Stimulated activated effector memory CD8-positive, alpha-beta T cell treated with anti-CD3 and anti-CD28 coated beads, Interleukin-12 subunit alpha, Interleukin-12 subunit beta, amount 100 ng/mL, for 72 hours (primary cell): ENCODE measurements around the gene EIF4B.

Experiments
- ATAC-seq: fragments of 150-1000 bp; cut with Tn5 transposase; 2 replicates; pipeline ENCODE4 v1.10.0; 2021
- DNase-seq, 2 donors: peaks; one replicate each; pipeline ENCODE4 v3.0.0; 2021 to 2022; ENCODE audit warnings: low spot score in 2 of 2
- H3K27ac Mint-ChIP-seq: one replicate; pipeline ENCODE4 v1.8.0; 2022; ENCODE audit warnings: mild to moderate bottlenecking, mixed read lengths
- H3K36me3 Mint-ChIP-seq: one replicate; pipeline ENCODE4 v1.8.0; 2022; ENCODE audit warnings: mild to moderate bottlenecking, mixed read lengths
- H3K4me1 Mint-ChIP-seq: one replicate; pipeline ENCODE4 v1.8.0; 2022; ENCODE audit warnings: mixed read lengths
- H3K4me3 Mint-ChIP-seq: one replicate; pipeline ENCODE4 v1.8.0; 2022; ENCODE audit warnings: mild to moderate bottlenecking, mixed read lengths
- H3K9me3 Mint-ChIP-seq: one replicate; pipeline ENCODE4 v1.8.0; 2022; ENCODE audit warnings: mixed read lengths

Gene EIF4B

GRCh38 chr12:53056296-53056695 is 50.0 kb downstream of the EIF4B start:
- Mint-ChIP-seq H3K4me3 (no peak overlapping the region), H3K9me3 (no peaks in the 10 kb centered on the region), H3K27ac (no peak overlapping the region), H3K4me1 (peaks cover 23% of the 10 kb centered on the region), H3K36me3 (peaks cover 6% of the 10 kb centered on the region)
- DNase-seq (no peak), ATAC-seq (no peak)

DNA sequence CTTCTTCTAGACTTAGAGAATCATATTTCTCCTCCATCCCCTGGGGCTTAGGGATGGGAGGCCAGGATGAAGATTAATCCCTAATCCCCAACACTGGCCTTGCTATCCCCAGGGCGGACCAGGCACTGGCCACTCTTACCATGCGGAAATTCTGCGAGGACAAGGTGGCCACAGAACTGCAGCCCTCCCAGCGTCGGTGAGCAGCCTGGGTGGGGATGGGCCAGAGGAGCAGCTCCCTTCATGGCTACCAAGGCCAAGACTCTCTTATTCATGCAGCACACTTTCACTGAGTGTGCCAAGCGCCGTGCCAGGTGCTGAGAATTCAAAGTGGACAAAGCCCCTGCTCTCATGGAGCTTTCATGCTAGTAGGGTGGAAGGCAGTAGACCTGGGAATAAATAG is 50.6 kb downstream of the EIF4B start:
- ATAC-seq (no peak), DNase-seq (no peak)
- H3K9me3 Mint-ChIP-seq, result no peaks in the 10 kb centered on the region
- no peak overlapping the region for H3K27ac Mint-ChIP-seq
- peaks cover 7% of the 10 kb centered on the region for H3K36me3 Mint-ChIP-seq
- no peak overlapping the region for H3K4me3 Mint-ChIP-seq
- H3K4me1 Mint-ChIP-seq, result peaks cover 22% of the 10 kb centered on the region

DNA sequence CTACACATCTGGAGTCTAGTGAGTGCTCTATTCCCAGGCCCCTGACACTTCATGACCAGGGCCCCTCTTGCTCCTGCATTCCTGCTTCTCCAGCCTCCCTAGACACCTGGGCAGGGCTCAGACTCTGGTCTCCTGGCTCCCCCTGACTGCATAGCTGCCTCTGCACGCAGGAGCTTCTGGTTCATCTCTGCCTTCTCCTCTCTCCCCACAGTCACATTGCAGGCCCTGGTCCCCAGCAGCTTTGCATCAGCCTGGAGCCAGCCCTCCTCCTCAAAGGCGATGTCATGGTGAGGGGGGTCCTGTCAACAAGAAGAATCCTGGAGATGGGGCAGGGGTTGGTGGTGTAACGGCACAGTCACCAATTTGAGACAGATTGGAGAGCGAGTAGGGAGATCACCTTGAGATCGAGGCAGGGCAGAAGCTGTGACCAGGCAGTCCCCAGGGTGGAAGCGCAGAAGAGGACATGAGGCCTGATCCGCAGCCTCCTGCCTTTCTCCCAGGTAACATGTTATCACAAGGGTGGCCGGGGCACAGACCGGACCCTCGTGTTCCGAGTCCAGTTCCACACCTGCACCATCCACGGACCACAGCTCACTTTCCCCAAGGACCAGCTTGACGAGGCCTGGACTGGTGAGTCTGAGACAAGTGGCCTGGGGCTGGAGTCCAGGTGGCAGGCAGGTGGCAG is 51.7 kb downstream of the EIF4B start:
- ATAC-seq (no peak), DNase-seq (no peak)
- peaks cover 14% of the 10 kb centered on the region for H3K36me3 Mint-ChIP-seq
- H3K9me3 Mint-ChIP-seq, result no peaks in the 10 kb centered on the region
- no peak overlapping the region for H3K4me3 Mint-ChIP-seq
- H3K27ac Mint-ChIP-seq, result peak overlapping the region; percentile 3
- peaks cover 17% of the 10 kb centered on the region for H3K4me1 Mint-ChIP-seq

GRCh38 chr12:53058674-53059433 is 52.6 kb downstream of the EIF4B start:
- no peaks in the 10 kb centered on the region for H3K9me3 Mint-ChIP-seq
- H3K4me3 Mint-ChIP-seq, result no peak overlapping the region
- H3K27ac Mint-ChIP-seq, result no peak overlapping the region
- DNase-seq, result no peak
- no peak for ATAC-seq
- peaks cover 13% of the 10 kb centered on the region for H3K4me1 Mint-ChIP-seq
- peaks cover 18% of the 10 kb centered on the region for H3K36me3 Mint-ChIP-seq

DNA sequence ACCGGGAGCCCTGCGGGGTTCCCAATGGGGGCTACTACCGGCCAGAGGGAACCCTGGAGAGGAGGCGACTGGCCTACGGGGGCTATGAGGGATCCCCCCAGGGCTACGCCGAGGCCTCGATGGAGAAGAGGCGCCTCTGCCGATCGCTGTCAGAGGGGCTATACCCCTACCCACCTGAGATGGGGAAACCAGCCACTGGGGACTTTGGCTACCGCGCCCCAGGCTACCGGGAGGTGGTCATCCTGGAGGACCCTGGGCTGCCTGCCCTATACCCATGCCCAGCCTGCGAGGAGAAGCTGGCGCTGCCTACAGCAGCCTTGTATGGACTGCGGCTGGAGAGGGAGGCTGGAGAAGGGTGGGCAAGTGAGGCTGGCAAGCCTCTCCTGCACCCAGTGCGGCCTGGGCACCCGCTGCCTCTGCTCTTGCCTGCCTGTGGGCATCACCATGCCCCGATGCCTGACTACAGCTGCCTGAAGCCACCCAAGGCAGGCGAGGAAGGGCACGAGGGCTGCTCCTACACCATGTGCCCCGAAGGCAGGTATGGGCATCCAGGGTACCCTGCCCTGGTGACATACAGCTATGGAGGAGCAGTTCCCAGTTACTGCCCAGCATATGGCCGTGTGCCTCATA is 53.3 kb downstream of the EIF4B start:
- Mint-ChIP-seq H3K27ac (no peak overlapping the region), H3K36me3 (peaks cover 17% of the 10 kb centered on the region), H3K4me1 (peaks cover 7% of the 10 kb centered on the region), H3K4me3 (no peak overlapping the region), H3K9me3 (no peaks in the 10 kb centered on the region)
- DNase-seq (no peak), ATAC-seq (no peak)

GRCh38 chr12:53060064-53060720 is 53.9 kb downstream of the EIF4B start:
- Mint-ChIP-seq H3K36me3 (peaks cover 23% of the 10 kb centered on the region), H3K27ac (peak overlapping the region; percentile 67), H3K4me1 (peaks cover 12% of the 10 kb centered on the region), H3K4me3 (no peak overlapping the region), H3K9me3 (no peaks in the 10 kb centered on the region)
- DNase-seq (no peak), ATAC-seq (no peak)

- H3K4me1 Mint-ChIP-seq, result peaks cover 13% of the 10 kb centered on the region
- ATAC-seq (no peak), DNase-seq (no peak)
- peaks cover 29% of the 10 kb centered on the region for H3K36me3 Mint-ChIP-seq
- H3K9me3 Mint-ChIP-seq, result no peaks in the 10 kb centered on the region
- no peak overlapping the region for H3K4me3 Mint-ChIP-seq
- peak overlapping the region; percentile 67 for H3K27ac Mint-ChIP-seq
Observed at GRCh38 chr12:53060721-53061276, 54.5 kb downstream of the EIF4B start.

DNA sequence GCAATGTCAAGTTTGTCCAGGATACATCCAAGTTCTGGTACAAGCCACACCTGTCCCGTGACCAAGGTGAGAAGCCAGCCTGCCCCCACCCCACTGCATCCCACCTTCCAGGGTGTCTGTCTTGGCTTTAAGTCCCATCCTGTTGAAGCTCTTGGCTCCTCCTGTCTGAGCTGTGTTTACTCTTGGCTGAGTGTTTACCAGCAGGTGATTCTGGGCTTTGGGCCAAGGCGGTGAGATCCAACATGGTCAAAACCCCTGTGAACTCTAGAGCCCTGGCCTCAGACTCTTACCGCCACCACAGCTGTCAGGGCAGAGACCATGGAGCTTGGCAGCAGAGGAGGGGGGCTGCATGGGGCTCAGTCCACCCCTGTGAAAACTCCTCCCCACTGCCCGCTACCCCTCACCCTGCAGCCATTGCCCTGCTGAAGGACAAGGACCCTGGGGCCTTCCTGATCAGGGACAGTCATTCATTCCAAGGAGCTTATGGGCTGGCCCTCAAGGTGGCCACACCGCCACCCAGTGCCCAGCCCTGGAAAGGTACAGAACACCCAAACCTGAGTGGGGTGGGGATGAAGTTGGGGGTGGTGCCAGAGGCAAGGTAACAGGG is 55.3 kb downstream of the EIF4B start:
- no peaks in the 10 kb centered on the region for H3K9me3 Mint-ChIP-seq
- DNase-seq, result no peak
- H3K4me1 Mint-ChIP-seq, result peaks cover 20% of the 10 kb centered on the region
- ATAC-seq, result peak; percentile 26
- peak overlapping the region; percentile 67 for H3K27ac Mint-ChIP-seq
- H3K36me3 Mint-ChIP-seq, result peaks cover 36% of the 10 kb centered on the region
- no peak overlapping the region for H3K4me3 Mint-ChIP-seq

- ATAC-seq (no peak), DNase-seq (no peak)
- Mint-ChIP-seq H3K4me3 (no peak overlapping the region), H3K36me3 (peaks cover 44% of the 10 kb centered on the region), H3K4me1 (peaks cover 21% of the 10 kb centered on the region), H3K9me3 (no peaks in the 10 kb centered on the region), H3K27ac (no peak overlapping the region)
Observed at GRCh38 chr12:53062011-53062961, 56.0 kb downstream of the EIF4B start.

DNA sequence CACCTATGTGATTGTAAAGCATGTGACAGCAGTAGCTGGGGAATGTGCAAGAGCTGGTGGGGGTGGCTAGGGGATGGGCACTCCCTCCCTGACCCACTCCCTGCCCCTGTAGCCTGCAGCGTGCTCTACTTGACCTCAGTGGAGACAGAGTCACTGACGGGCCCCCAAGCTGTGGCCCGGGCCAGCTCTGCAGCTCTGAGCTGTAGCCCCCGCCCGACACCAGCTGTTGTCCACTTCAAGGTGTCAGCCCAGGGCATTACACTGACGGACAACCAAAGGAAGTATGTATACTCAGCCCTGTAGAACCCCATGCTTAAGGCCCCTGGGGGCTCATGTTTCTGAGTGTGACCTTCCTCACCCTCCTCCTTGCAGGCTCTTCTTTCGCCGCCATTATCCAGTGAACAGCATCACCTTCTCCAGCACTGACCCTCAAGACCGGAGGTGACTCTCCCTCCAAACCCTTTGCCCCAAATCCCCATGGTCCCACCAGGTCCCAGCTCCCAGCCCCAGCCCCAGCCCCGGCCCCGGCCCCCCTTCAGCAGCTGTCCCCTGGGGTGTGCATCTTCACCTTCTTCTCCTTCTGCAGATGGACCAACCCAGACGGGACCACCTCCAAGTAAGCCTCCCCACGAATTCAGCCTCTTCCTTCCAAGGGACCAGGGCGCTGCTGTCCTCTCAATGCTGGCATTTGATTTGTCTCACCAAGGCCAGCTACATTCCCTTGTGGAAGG is 56.9 kb downstream of the EIF4B start:
- DNase-seq (no peak), ATAC-seq (no peak)
- H3K4me1 Mint-ChIP-seq, result peaks cover 23% of the 10 kb centered on the region
- no peak overlapping the region for H3K27ac Mint-ChIP-seq
- H3K36me3 Mint-ChIP-seq, result peaks cover 48% of the 10 kb centered on the region
- no peaks in the 10 kb centered on the region for H3K9me3 Mint-ChIP-seq
- no peak overlapping the region for H3K4me3 Mint-ChIP-seq

GRCh38 chr12:53063708-53064612 is 57.7 kb downstream of the EIF4B start:
- H3K9me3 Mint-ChIP-seq, result no peaks in the 10 kb centered on the region
- DNase-seq (no peak), ATAC-seq (no peak)
- peaks cover 56% of the 10 kb centered on the region for H3K36me3 Mint-ChIP-seq
- H3K4me3 Mint-ChIP-seq, result no peak overlapping the region
- no peak overlapping the region for H3K27ac Mint-ChIP-seq
- peaks cover 32% of the 10 kb centered on the region for H3K4me1 Mint-ChIP-seq

- no peak overlapping the region for H3K4me3 Mint-ChIP-seq
- peaks cover 39% of the 10 kb centered on the region for H3K4me1 Mint-ChIP-seq
- no peak for ATAC-seq
- H3K36me3 Mint-ChIP-seq, result peaks cover 59% of the 10 kb centered on the region
- DNase-seq, result no peak
- H3K27ac Mint-ChIP-seq, result peak overlapping the region; percentile 72
- no peaks in the 10 kb centered on the region for H3K9me3 Mint-ChIP-seq
Observed at GRCh38 chr12:53064613-53065436, 58.6 kb downstream of the EIF4B start.
